Peyer's patch (tissue), 4 donors: ENCODE data around the gene SHLD1.
A peak's percentile ranks its signal among the peaks of the same experiment; 100 is the strongest.

Experiments
- CTCF ChIP-seq, 6 experiments: fragments of 450-650 bp in 4 of 6; fragments of 200-600 bp in 2 of 6; sonication (generic) in 1 of 6; IDR thresholded peaks; one replicate each; pipeline ENCODE4 v1.5.1; 2017 to 2019; ENCODE audit warnings: antibody characterized with exemption in 6 of 6, mild to moderate bottlenecking in 3 of 6, moderate library complexity in 1 of 6
- POLR2A ChIP-seq, 2 donors: fragments of 450-650 bp; IDR thresholded peaks; one replicate each; pipeline ENCODE4 v1.5.1; 2017; ENCODE audit warnings: antibody characterized with exemption in 2 of 2, mild to moderate bottlenecking in 2 of 2, moderate library complexity in 2 of 2

GRCh38 chr20:5751856-5752255, 1.7 kb downstream of the SHLD1 start:
- no peak for TF ChIP-seq CTCF (IDR thresholded peaks at IDR 0.05)
- TF ChIP-seq POLR2A (IDR thresholded peaks at IDR 0.05): peak in 1 of 2 donors; percentile 62
